Liver (tissue), 9 donors: ENCODE measurements around the gene PTAFR. TPM values are rescaled to one million over a fixed set of nuclear protein-coding genes. Genes with fewer than 3 reads are reported as not detected.

ENCODE experiments used
- DNase-seq: peaks from one replicate; pipeline ENCODE4 v3.0.0-alpha.2; 2017; ENCODE audit warnings: low spot score
- H3K27ac ChIP-seq, 2 donors: one replicate each; pipeline ENCODE4 v1.7.0; 2013; ENCODE audit warnings: inconsistent platforms in 2 of 2, low read length in 2 of 2, control low read depth in 1 of 2, low read depth in 1 of 2, mild to moderate bottlenecking in 1 of 2
- H3K27me3 ChIP-seq, 4 donors: one replicate each; pipeline versions ENCODE4 v1.6.1 to v1.7.0; 2013; ENCODE audit warnings: low read length in 3 of 4, inconsistent platforms in 1 of 4, mild to moderate bottlenecking in 1 of 4, moderate library complexity in 1 of 4; ENCODE audit not compliant: control insufficient read depth in 4 of 4, insufficient read depth in 4 of 4
- H3K36me3 ChIP-seq, 4 donors: one replicate each; pipeline versions ENCODE4 v1.6.1 to v1.7.0; 2013; ENCODE audit warnings: low read length in 3 of 4, mild to moderate bottlenecking in 3 of 4, low read depth in 1 of 4, moderate library complexity in 1 of 4; ENCODE audit not compliant: control insufficient read depth in 4 of 4, insufficient read depth in 3 of 4
- H3K4me1 ChIP-seq, 4 donors: one replicate each; pipeline versions ENCODE4 v1.6.1 to v1.7.0; 2013; ENCODE audit warnings: low read length in 3 of 4, mild to moderate bottlenecking in 3 of 4, moderate library complexity in 1 of 4; ENCODE audit not compliant: control insufficient read depth in 4 of 4, insufficient read depth in 4 of 4
- H3K4me3 ChIP-seq, 3 donors: one replicate each; pipeline versions ENCODE4 v1.6.1 to v1.7.0; 2013; ENCODE audit warnings: low read length in 3 of 3, control low read depth in 1 of 3, low read depth in 1 of 3, mild to moderate bottlenecking in 1 of 3
- H3K9ac ChIP-seq, 2 donors: one replicate each; pipeline ENCODE4 v1.7.0; 2013; ENCODE audit warnings: low read length in 2 of 2, mild to moderate bottlenecking in 2 of 2, moderate library complexity in 2 of 2, control low read depth in 1 of 2, low read depth in 1 of 2
- H3K9me3 ChIP-seq, 4 donors: one replicate each; pipeline versions ENCODE4 v1.6.1 to v1.7.0; 2013; ENCODE audit warnings: low read length in 3 of 4; ENCODE audit not compliant: control insufficient read depth in 4 of 4
- ATF3 ChIP-seq: IDR thresholded peaks from 2 replicates; pipeline ENCODE4 v1.6.1; 2016; ENCODE audit warnings: antibody characterized with exemption
- CTCF ChIP-seq: fragments of 150-350 bp; IDR thresholded peaks from 2 replicates; pipeline ENCODE4 v1.5.1; 2017; ENCODE audit warnings: improper control_type of control experiment, low read depth, low read length; ENCODE audit not compliant: missing input control
- EGR1 ChIP-seq, 2 donors: IDR thresholded peaks; 2 replicates each; pipeline ENCODE4 v1.6.1; 2016 to 2018; ENCODE audit warnings: antibody characterized with exemption in 2 of 2, low read depth in 2 of 2
- FOXA1 ChIP-seq: IDR thresholded peaks from 2 replicates; pipeline ENCODE4 v1.6.1; 2016; ENCODE audit warnings: antibody characterized with exemption
- FOXA2 ChIP-seq: IDR thresholded peaks from 2 replicates; pipeline ENCODE4 v1.6.1; 2016; ENCODE audit warnings: antibody characterized with exemption
- GABPA ChIP-seq, 2 donors: IDR thresholded peaks in 1 of 2; conservative IDR thresholded peaks in 1 of 2; 2 replicates each; pipeline ENCODE4 v1.6.1; 2016; ENCODE audit warnings: antibody characterized with exemption in 2 of 2, mild to moderate bottlenecking in 1 of 2, moderate library complexity in 1 of 2
- HNF4A ChIP-seq, 2 donors: conservative IDR thresholded peaks; 2 replicates each; pipeline ENCODE4 v1.6.1; 2016; ENCODE audit warnings: antibody characterized with exemption in 2 of 2, mild to moderate bottlenecking in 2 of 2
- HNF4G ChIP-seq: IDR thresholded peaks from 2 replicates; pipeline ENCODE4 v1.6.1; 2016; ENCODE audit warnings: antibody characterized with exemption
- JUND ChIP-seq, 2 donors: IDR thresholded peaks; 2 replicates each; pipeline ENCODE4 v1.6.1; 2016; ENCODE audit warnings: antibody characterized with exemption in 2 of 2
- MAX ChIP-seq: IDR thresholded peaks from 2 replicates; pipeline ENCODE4 v1.6.1; 2016; ENCODE audit warnings: antibody characterized with exemption
- NR2F2 ChIP-seq: IDR thresholded peaks from 2 replicates; pipeline ENCODE4 v1.6.1; 2016; ENCODE audit warnings: antibody characterized with exemption
- RAD21 ChIP-seq, 2 donors: IDR thresholded peaks; 2 replicates each; pipeline ENCODE4 v1.6.1; 2016; ENCODE audit warnings: antibody characterized with exemption in 2 of 2, mild to moderate bottlenecking in 2 of 2
- RXRA ChIP-seq, 2 donors: IDR thresholded peaks; 2 replicates each; pipeline ENCODE4 v1.6.1; 2017 to 2018; ENCODE audit warnings: antibody characterized with exemption in 2 of 2, mild to moderate bottlenecking in 1 of 2
- SP1 ChIP-seq: IDR thresholded peaks from 2 replicates; pipeline ENCODE4 v1.6.1; 2018; ENCODE audit warnings: antibody characterized with exemption, mild to moderate bottlenecking
- TAF1 ChIP-seq: conservative IDR thresholded peaks from 2 replicates; pipeline ENCODE4 v1.6.1; 2016; ENCODE audit warnings: antibody characterized with exemption, mild to moderate bottlenecking
- YY1 ChIP-seq: IDR thresholded peaks from 2 replicates; pipeline ENCODE4 v1.6.1; 2016; ENCODE audit warnings: antibody characterized with exemption, mild to moderate bottlenecking
- WGBS: extraction: QIAGEN DNeasy Blood & Tissue Kit; methylation state at CpG from one replicate; pipeline ENCODE4 v1.1.7; 2013; 5-methylcytosine and 5-hydroxymethylcytosine counted together
- polyA plus RNA-seq, 2 donors: library from polyadenylated mRNA; stranded (reverse) in 1 of 2; unstranded in 1 of 2; fragments of 200-250 nt in 1 of 2; fragments of >200 nt in 1 of 2; fragmentation: Nextera tagmentation in 1 of 2; extraction: Ambion mirVana in 1 of 2; gene quantifications; one replicate each; pipeline versions ENCODE4 v1.2.1 to v1.2.3, GENCODE V29; 2013 to 2015
- total RNA-seq, 2 donors: library from RNA; depleted of rRNA; stranded (reverse); fragments of >200 nt; gene quantifications; one replicate each; pipeline ENCODE4 v1.2.3, GENCODE V29; 2014
- TF ChIP-seq, protein P1 (sequence below): IDR thresholded peaks from 2 replicates; pipeline ENCODE4 v1.6.1; 2016; ENCODE audit warnings: antibody characterized with exemption
- TF ChIP-seq, protein P2 (sequence below): IDR thresholded peaks from 2 replicates; pipeline ENCODE4 v1.6.1; 2016; ENCODE audit warnings: antibody characterized with exemption, mild to moderate bottlenecking
- donor health status: healthy.
- donor health status: healthy.
- donor health status: healthy.
- donor health status: healthy.
- donor health status: healthy.

The PTAFR gene
- total and polyA plus RNA-seq, 4 donors: 0.82 to 4.1 (median 2.1) TPM

DNA sequence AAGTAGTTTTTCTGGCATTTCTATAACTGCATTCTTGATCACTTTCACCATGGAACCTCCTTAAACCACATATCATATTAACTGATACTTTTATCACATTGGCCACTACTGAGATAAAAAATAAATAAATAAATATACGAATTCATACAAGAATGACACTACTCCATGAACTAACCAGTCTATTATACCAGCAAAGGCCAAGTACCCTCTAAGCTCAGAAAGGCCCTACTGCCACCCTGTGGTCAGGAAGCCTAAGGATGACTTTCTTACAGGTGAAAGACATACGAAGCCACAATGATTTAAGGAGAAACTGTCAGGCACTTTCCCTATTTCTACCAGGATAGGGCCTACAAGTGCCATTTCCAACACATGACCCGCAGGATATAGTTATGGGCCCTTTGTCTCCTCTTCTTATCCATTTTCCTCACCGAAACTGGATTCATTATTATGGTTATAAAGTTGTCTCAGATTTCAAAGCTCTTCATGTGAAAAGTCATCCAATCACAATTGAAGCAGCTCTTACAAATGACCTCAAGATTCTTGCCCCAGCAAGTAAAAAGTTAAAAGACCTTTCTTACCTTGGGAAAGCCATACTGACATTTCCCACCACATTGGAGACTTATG, 32.4 kb upstream of the PTAFR start:
- Histone ChIP-seq H3K4me1 (peaks cover 1 to 10% (median 7%) of the 10 kb centered on the region in 4 donors), H3K27me3 (no peaks in the 10 kb centered on the region), H3K36me3 (peaks cover 5 to 29% (median 19%) of the 10 kb centered on the region in 4 donors), H3K9me3 (no peaks in the 10 kb centered on the region), H3K4me3 (no peak overlapping the region), H3K9ac (no peak overlapping the region), H3K27ac (no peak overlapping the region)
- TF ChIP-seq YY1: no peak
- peak in 1 of 2 donors; percentile 11 for TF ChIP-seq HNF4A (conservative IDR thresholded peaks at IDR 0.05)
- TF ChIP-seq RXRA (IDR thresholded peaks at IDR 0.05): peak in 1 of 2 donors; percentile 5
- peak; percentile 91 to 96 for TF ChIP-seq RAD21 (IDR thresholded peaks at IDR 0.05)
- TF ChIP-seq CTCF: peak; percentile 59
- WGBS: 47% methylated on average over 4 of the region's 4 CpGs
- DNase-seq: peak; percentile 55

GRCh38 chr1:28205243-28205642, 28.8 kb upstream of the PTAFR start:
- no peak for DNase-seq
- Histone ChIP-seq H3K27ac (no peak overlapping the region), H3K9me3 (no peaks in the 10 kb centered on the region), H3K4me1 (peaks cover 1 to 13% (median 7%) of the 10 kb centered on the region in 4 donors), H3K4me3 (no peak overlapping the region), H3K9ac (no peak overlapping the region), H3K36me3 (peaks cover 12 to 45% (median 25%) of the 10 kb centered on the region in 4 donors), H3K27me3 (no peaks in the 10 kb centered on the region)
- TF ChIP-seq FOXA1 (no peak), RXRA (IDR thresholded peaks at IDR 0.05) (peak; percentile 63 to 73), CTCF (no peak), HNF4A (conservative IDR thresholded peaks at IDR 0.05) (peak; percentile 94 to 95), ATF3 (no peak), RAD21 (IDR thresholded peaks at IDR 0.05) (peak; percentile 29 to 43), JUND (IDR thresholded peaks at IDR 0.05) (peak; percentile 32 to 68), NR2F2 (no peak), MAX (peak; percentile 48), EGR1 (IDR thresholded peaks at IDR 0.05; ENCODE audit: low read depth in 2 of 2) (no peak), FOXA2 (no peak), YY1 (no peak), TAF1 (no peak), HNF4G (peak; percentile 72), GABPA (IDR thresholded peaks at IDR 0.05 in 1 of 2, conservative IDR thresholded peaks at IDR 0.05 in 1 of 2) (peak in 1 of 2 donors; percentile 58), SP1 (peak; percentile 36)
- TF ChIP-seq, protein P1, sequence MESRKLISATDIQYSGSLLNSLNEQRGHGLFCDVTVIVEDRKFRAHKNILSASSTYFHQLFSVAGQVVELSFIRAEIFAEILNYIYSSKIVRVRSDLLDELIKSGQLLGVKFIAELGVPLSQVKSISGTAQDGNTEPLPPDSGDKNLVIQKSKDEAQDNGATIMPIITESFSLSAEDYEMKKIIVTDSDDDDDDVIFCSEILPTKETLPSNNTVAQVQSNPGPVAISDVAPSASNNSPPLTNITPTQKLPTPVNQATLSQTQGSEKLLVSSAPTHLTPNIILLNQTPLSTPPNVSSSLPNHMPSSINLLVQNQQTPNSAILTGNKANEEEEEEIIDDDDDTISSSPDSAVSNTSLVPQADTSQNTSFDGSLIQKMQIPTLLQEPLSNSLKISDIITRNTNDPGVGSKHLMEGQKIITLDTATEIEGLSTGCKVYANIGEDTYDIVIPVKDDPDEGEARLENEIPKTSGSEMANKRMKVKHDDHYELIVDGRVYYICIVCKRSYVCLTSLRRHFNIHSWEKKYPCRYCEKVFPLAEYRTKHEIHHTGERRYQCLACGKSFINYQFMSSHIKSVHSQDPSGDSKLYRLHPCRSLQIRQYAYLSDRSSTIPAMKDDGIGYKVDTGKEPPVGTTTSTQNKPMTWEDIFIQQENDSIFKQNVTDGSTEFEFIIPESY: peak; percentile 30
- TF ChIP-seq, protein P2, sequence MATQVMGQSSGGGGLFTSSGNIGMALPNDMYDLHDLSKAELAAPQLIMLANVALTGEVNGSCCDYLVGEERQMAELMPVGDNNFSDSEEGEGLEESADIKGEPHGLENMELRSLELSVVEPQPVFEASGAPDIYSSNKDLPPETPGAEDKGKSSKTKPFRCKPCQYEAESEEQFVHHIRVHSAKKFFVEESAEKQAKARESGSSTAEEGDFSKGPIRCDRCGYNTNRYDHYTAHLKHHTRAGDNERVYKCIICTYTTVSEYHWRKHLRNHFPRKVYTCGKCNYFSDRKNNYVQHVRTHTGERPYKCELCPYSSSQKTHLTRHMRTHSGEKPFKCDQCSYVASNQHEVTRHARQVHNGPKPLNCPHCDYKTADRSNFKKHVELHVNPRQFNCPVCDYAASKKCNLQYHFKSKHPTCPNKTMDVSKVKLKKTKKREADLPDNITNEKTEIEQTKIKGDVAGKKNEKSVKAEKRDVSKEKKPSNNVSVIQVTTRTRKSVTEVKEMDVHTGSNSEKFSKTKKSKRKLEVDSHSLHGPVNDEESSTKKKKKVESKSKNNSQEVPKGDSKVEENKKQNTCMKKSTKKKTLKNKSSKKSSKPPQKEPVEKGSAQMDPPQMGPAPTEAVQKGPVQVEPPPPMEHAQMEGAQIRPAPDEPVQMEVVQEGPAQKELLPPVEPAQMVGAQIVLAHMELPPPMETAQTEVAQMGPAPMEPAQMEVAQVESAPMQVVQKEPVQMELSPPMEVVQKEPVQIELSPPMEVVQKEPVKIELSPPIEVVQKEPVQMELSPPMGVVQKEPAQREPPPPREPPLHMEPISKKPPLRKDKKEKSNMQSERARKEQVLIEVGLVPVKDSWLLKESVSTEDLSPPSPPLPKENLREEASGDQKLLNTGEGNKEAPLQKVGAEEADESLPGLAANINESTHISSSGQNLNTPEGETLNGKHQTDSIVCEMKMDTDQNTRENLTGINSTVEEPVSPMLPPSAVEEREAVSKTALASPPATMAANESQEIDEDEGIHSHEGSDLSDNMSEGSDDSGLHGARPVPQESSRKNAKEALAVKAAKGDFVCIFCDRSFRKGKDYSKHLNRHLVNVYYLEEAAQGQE: peak; percentile 29
- WGBS: 36% methylated on average over 4 of the region's 4 CpGs
